ENCODE data around the gene FAM78B. TPM values are rescaled to one million over a fixed set of nuclear protein-coding genes. Genes with fewer than 3 reads are reported as not detected.

Gene FAM78B
- total and polyA plus RNA-seq, 10 of the 15 experiments (the other 5 are each of a cell fraction or from before 2014, with no cell fraction given), result 0.10 to 4.9 (median 1.6) TPM

DNA sequence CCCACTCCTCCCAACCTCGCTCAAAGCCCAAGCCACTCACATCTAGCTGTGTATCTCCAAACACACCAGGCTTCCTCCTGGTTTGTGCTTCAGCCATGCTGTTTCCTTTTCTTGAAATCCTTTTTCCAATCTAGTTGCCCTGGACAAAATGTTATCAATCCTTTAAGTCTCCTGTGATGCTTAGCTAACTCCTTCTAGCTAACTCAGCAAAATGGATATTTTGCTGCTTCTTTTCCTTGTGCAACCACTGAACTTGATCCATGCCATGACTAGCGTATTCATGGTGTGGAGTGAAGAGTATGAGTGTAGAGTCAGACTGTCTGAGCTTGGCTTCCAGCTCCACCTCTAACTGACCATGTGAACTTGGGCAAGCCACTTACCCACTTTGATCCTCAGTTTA lies 33.9 kb upstream of the FAM78B start:
- no peak overlapping the region for H3K27ac ChIP-seq (ENCODE audit: control insufficient read depth, insufficient read depth)
- H3K9me3 ChIP-seq (replicated peaks; ENCODE audit: control insufficient read depth, insufficient read depth, low read length), result no peaks in the 10 kb centered on the region
- no peaks in the 10 kb centered on the region for H4K20me1 ChIP-seq (ENCODE audit: control insufficient read depth, insufficient read depth)
- H3K4me1 ChIP-seq (ENCODE audit: control insufficient read depth, insufficient read depth, low read length), result no peaks in the 10 kb centered on the region
- ChIA-PET RAD21 (ENCODE audit: unreplicated experiment) (interaction anchor here (1.3 kb wide), 1 partner anchor 30 kb away, joined by 3 read pairs; no protein-coding TSS in a partner anchor), SMC1A (ENCODE audit: uncharacterized antibody, unreplicated experiment) (interaction anchor here (1.1 kb wide), 1 partner anchor 287 kb away, joined by 3 read pairs; no protein-coding TSS in a partner anchor), CTCF (no interaction called here), POLR2A (no interaction called here)
- H3K36me3 ChIP-seq (ENCODE audit: control insufficient read depth in 2 of 2, insufficient read depth in 2 of 2, low read length in 1 of 2), result no peaks in the 10 kb centered on the region
- no peaks in the 10 kb centered on the region for H3K27me3 ChIP-seq (replicated peaks in 1 of 2; ENCODE audit: control insufficient read depth in 2 of 2, insufficient read depth in 2 of 2, low read length in 1 of 2)
- BruUV-seq (replicated peaks), result no TSS peak
- FAIRE-seq (no peak), ATAC-seq (no peak), DNase-seq (ENCODE audit: low read depth, low spot score) (no peak)
- H3K4me2 ChIP-seq (ENCODE audit: control insufficient read depth, insufficient read depth), result no peak overlapping the region
- TF ChIP-seq DPF2 (IDR thresholded peaks at IDR 0.05), result no peak
- no peak for TF ChIP-seq CHD1 (IDR thresholded peaks at IDR 0.05; ENCODE audit: low read depth, low read length)
- no peak for TF ChIP-seq POLR2A (IDR thresholded peaks at IDR 0.05; ENCODE audit: low read depth, low read length)
- TF ChIP-seq NR2C2 (IDR thresholded peaks at IDR 0.05; ENCODE audit: borderline replicate concordance, control insufficient read depth, insufficient read length, low read depth), result no peak
- no peak for TF ChIP-seq NRF1 (conservative IDR thresholded peaks at IDR 0.05; ENCODE audit: low read depth, low read length)
- TF ChIP-seq IKZF1 (conservative IDR thresholded peaks at IDR 0.05), result no peak
- no peak for TF ChIP-seq TAF1 (IDR thresholded peaks at IDR 0.05; ENCODE audit: borderline replicate concordance, low read depth, low read length)
- no peak for TF ChIP-seq HDGF (IDR thresholded peaks at IDR 0.05)
- TF ChIP-seq SUPT20H (IDR thresholded peaks at IDR 0.05; ENCODE audit: borderline replicate concordance, control insufficient read depth, low read depth, low read length), result no peak
- TF ChIP-seq KAT2A (conservative IDR thresholded peaks at IDR 0.05; ENCODE audit: control insufficient read depth, low read depth, low read length), result no peak
- no peak for TF ChIP-seq MYC (IDR thresholded peaks at IDR 0.05; ENCODE audit: insufficient read depth, insufficient read length, insufficient replicate concordance, low read length, severe bottlenecking)
- no peak for TF ChIP-seq BMI1 (IDR thresholded peaks at IDR 0.05; ENCODE audit: borderline replicate concordance)
- intact Hi-C loops (cut with micrococcal nuclease; ENCODE audit: unreplicated experiment) (loop anchor here (10.0 kb wide), 1 partner anchor 64 kb away; no protein-coding TSS in a partner anchor), in situ Hi-C loops (cut with MboI) (no loop called here)
- no peaks in the 10 kb centered on the region for H3K79me2 ChIP-seq (ENCODE audit: control insufficient read depth, insufficient read depth, low read length)
- H3K4me3 ChIP-seq, result no peak overlapping the region
- H3K9ac ChIP-seq (ENCODE audit: control insufficient read depth, insufficient read depth, low read length), result no peak overlapping the region
- WGBS (ENCODE audit: insufficient coverage, insufficient replicate concordance, low lambda C conversion rate, missing lambda C conversion rate), result 17% methylated on average over 2 of the region's 2 CpGs
- H2AFZ ChIP-seq (ENCODE audit: control insufficient read depth, low read depth, low read length), result no peak overlapping the region

All from GM12878 (cell line).